HepG2 (cell line): Measurements from ENCODE around the gene PHKB. TPM values are rescaled to one million over a fixed set of nuclear protein-coding genes. Genes with fewer than 3 reads are reported as not detected.

ENCODE experiments used
- ATRX ChIP-seq: sonication (generic); formaldehyde crosslinking; IDR thresholded peaks from 2 replicates; pipeline ENCODE4 v1.4.0; 2020; ENCODE audit warnings: missing genetic modification reagents, borderline replicate concordance
- BRD4 ChIP-seq: sonication (generic); formaldehyde crosslinking; IDR thresholded peaks from 2 replicates; pipeline ENCODE4 v1.4.0; 2020; ENCODE audit warnings: missing genetic modification reagents
- CEBPG ChIP-seq: IDR thresholded peaks from 2 replicates; pipeline ENCODE4 v1.6.1; 2016
- DMTF1 ChIP-seq: sonication (generic); formaldehyde crosslinking; IDR thresholded peaks from 2 replicates; pipeline ENCODE4 v1.4.0; 2020; ENCODE audit warnings: mild to moderate bottlenecking, missing genetic modification reagents
- HES4 ChIP-seq: sonication (generic); formaldehyde crosslinking; IDR thresholded peaks from 2 replicates; pipeline ENCODE4 v1.9.0; 2021; ENCODE audit warnings: mild to moderate bottlenecking, missing genetic modification reagents, borderline replicate concordance
- KDM2A ChIP-seq: sonication (generic); formaldehyde crosslinking; IDR thresholded peaks from 2 replicates; pipeline ENCODE4 v1.4.0; 2020; ENCODE audit warnings: low read depth, missing genetic modification reagents, borderline replicate concordance
- KMT2A ChIP-seq: sonication (generic); formaldehyde crosslinking; IDR thresholded peaks from 2 replicates; pipeline ENCODE4 v1.4.0; 2020; ENCODE audit warnings: missing genetic modification reagents
- MBNL3 ChIP-seq: fragments of 250-450 bp; sonication (Bioruptor Pico); conservative IDR thresholded peaks from 2 replicates; pipeline ENCODE4 v1.8.0; 2022; ENCODE audit warnings: mild to moderate bottlenecking, inconsistent platforms
- MTF1 ChIP-seq: sonication (generic); formaldehyde crosslinking; IDR thresholded peaks from 2 replicates; pipeline ENCODE4 v1.5.0; 2020; ENCODE audit warnings: missing genetic modification reagents
- POLR2A ChIP-seq, 2 experiments: IDR thresholded peaks; 2 replicates each; pipeline ENCODE4 v1.6.1; 2011; ENCODE audit warnings: low read depth in 2 of 2, low read length in 2 of 2, mild to moderate bottlenecking in 1 of 2, moderate library complexity in 1 of 2; ENCODE audit not compliant: insufficient read depth in 1 of 2
- PRDM10 ChIP-seq: sonication (generic); formaldehyde crosslinking; IDR thresholded peaks from 2 replicates; pipeline ENCODE4 v1.4.0; 2020; ENCODE audit warnings: low read depth, missing genetic modification reagents
- SMARCC2 ChIP-seq: fragments of 450-650 bp; IDR thresholded peaks from 2 replicates; pipeline ENCODE4 v1.6.1; 2017; ENCODE audit warnings: antibody characterized with exemption, mild to moderate bottlenecking
- SMARCE1 ChIP-seq: fragments of 450-650 bp; IDR thresholded peaks from 2 replicates; pipeline ENCODE4 v1.6.1; 2017; ENCODE audit warnings: borderline replicate concordance
- TFDP1 ChIP-seq: IDR thresholded peaks from 2 replicates; pipeline ENCODE4 v1.6.1; 2016; ENCODE audit warnings: missing compliant biosample characterization, missing genetic modification reagents, borderline replicate concordance
- TOPORS ChIP-seq: sonication (generic); formaldehyde crosslinking; IDR thresholded peaks from 2 replicates; pipeline ENCODE4 v1.8.0; 2023; ENCODE audit warnings: mild to moderate bottlenecking, missing genetic modification reagents
- TRAFD1 ChIP-seq: sonication (generic); formaldehyde crosslinking; IDR thresholded peaks from 2 replicates; pipeline ENCODE4 v1.5.1; 2020; ENCODE audit warnings: missing genetic modification reagents, mild to moderate bottlenecking, borderline replicate concordance
- ZNF354B ChIP-seq: sonication (generic); formaldehyde crosslinking; IDR thresholded peaks from 2 replicates; pipeline ENCODE4 v1.8.0; 2022; ENCODE audit warnings: mild to moderate bottlenecking, missing genetic modification reagents
- ZNF484 ChIP-seq: sonication (generic); formaldehyde crosslinking; IDR thresholded peaks from 2 replicates; pipeline ENCODE4 v1.5.1; 2020; ENCODE audit warnings: mild to moderate bottlenecking, low read depth, missing genetic modification reagents, borderline replicate concordance
- ZNF660 ChIP-seq: sonication (generic); formaldehyde crosslinking; IDR thresholded peaks from 2 replicates; pipeline ENCODE4 v1.5.1; 2020; ENCODE audit warnings: mild to moderate bottlenecking, low read depth, missing genetic modification reagents, borderline replicate concordance
- ZNF670 ChIP-seq: sonication (generic); formaldehyde crosslinking; IDR thresholded peaks from 2 replicates; pipeline ENCODE4 v1.8.0; 2022; ENCODE audit warnings: mild to moderate bottlenecking, missing genetic modification reagents, borderline replicate concordance
- polyA plus RNA-seq, 8 experiments: library from polyadenylated mRNA; depleted of rRNA in 3 of 8; stranded (reverse) in 7 of 8; unstranded in 1 of 8; fragments of >200 nt; fragmentation: Illumina TruSeq in 4 of 8; extraction: Trizol in 4 of 8; gene quantifications; 2 replicates each; pipeline versions ENCODE4 v1.2.1 to v1.2.3, GENCODE V29; 2011 to 2016; ENCODE audit warnings: low read depth in 4 of 8, missing spikeins in 1 of 8, mixed read lengths in 1 of 8; ENCODE audit not compliant: insufficient read depth in 1 of 8
- total RNA-seq, 5 experiments: library from RNA; depleted of rRNA; stranded (reverse); fragments of >200 nt; fragmentation: Illumina TruSeq; extraction: Trizol; gene quantifications; 2 replicates each; pipeline ENCODE4 v1.2.3, GENCODE V29; 2016; ENCODE audit warnings: low read depth in 1 of 5

PHKB gene
- total and polyA plus RNA-seq, 2 of the 13 experiments (the other 11 are each of a cell fraction or from before 2014, with no cell fraction given) = 66.0 to 80.8 TPM

- TF ChIP-seq TOPORS (CRISPR knock-in tag) = no peak
- TF ChIP-seq BRD4 (CRISPR knock-in tag) = no peak
- no peak for TF ChIP-seq TRAFD1
- no peak for TF ChIP-seq POLR2A (IDR thresholded peaks at IDR 0.05; ENCODE audit: insufficient read depth in 1 of 2, low read depth in 2 of 2, low read length in 2 of 2)
- no peak for TF ChIP-seq ZNF354B
- TF ChIP-seq KMT2A (CRISPR knock-in tag) = no peak
- no peak for TF ChIP-seq DMTF1 (CRISPR knock-in tag)
- TF ChIP-seq SMARCE1 = no peak
- TF ChIP-seq SMARCC2 = no peak
- TF ChIP-seq KDM2A = no peak
- TF ChIP-seq PRDM10 (CRISPR knock-in tag) = 0 out of 2 replicates have a peak, but pooled peaks have one; percentile 51
- TF ChIP-seq TFDP1 (CRISPR knock-in tag) = peak; percentile 68; the same call in 1 of the 2 replicates
- TF ChIP-seq HES4 (CRISPR knock-in tag) = no peak
- TF ChIP-seq ZNF660 (CRISPR knock-in tag) = no peak
- no peak for TF ChIP-seq MTF1 (CRISPR knock-in tag)
- TF ChIP-seq ZNF670 (CRISPR knock-in tag) = no peak
- TF ChIP-seq ATRX (CRISPR knock-in tag) = no peak
- TF ChIP-seq ZNF484 (CRISPR knock-in tag) = no peak
- TF ChIP-seq MBNL3 (CRISPR knock-in tag) = no peak
- TF ChIP-seq CEBPG (CRISPR knock-in tag) = peak; percentile 48
Observed at GRCh38 chr16:47538472-47538871, 77.3 kb downstream of the PHKB start (continued).
